Stimulated activated CD4-positive, alpha-beta T cell treated with anti-CD3 and anti-CD28 coated beads, Interleukin-15, amount 100 ng/mL, for 48 hours (primary cell): ENCODE results near the gene PLEKHG4B.
"Not testable (repeated sequence)": the region's sequence is repeated elsewhere in the genome, so short reads cannot be mapped to it uniquely, and the experiment has no call there.

Experiments
- DNase-seq, 2 donors: peaks; one replicate each; pipeline ENCODE4 v3.0.0-alpha.2; 2020; ENCODE audit warnings: low read depth in 2 of 2

The PLEKHG4B gene

DNA sequence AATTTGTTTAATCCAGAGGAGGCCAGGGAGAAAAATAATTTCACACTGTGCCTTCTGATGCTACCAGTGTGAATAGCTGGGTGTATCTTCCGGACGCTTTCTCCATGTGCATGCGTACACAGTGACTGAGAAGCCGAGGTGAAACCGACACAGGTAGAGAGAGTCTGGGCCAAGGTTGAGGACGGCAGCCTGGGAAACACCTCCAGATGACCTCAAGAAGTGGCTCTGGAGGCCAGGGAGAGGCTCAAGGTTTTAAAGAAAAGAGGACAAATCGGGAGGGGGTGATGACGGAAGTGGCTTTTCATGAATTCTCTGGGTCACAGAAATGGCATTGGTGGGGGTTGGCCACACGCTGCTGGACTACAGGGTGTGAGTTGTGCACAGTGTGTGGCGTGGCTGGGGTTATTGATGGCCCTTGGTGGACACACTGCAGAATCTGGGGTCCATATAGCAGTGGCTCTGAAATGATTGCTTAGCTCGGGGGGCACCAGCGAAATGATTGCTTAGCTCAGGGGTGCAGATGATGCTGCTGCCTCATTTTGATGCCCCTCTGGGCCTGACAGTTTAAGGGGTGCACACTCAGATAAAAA is 65.3 kb downstream of the PLEKHG4B start:
- DNase-seq = no peak

DNA sequence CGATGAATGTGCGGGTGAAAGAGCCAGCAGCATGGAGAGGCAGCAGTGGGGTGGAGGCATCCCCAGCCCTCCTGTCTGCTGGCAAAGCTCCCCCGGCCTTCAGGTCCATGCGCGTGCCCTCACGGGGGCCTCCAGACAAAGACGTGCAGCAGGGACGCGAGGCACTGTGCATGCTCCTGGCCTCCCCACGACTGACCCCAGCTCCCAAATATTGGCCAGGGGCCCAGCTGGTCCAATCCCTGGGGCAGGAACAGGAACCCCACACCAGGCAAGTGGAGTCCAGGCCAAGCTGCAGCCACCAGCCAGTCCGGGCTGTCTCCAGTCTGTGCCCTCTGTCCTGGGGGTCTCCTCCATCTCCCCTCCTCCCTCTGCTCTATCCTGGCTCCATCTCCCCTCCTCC is 65.8 kb downstream of the PLEKHG4B start:
- no peak for DNase-seq

DNA sequence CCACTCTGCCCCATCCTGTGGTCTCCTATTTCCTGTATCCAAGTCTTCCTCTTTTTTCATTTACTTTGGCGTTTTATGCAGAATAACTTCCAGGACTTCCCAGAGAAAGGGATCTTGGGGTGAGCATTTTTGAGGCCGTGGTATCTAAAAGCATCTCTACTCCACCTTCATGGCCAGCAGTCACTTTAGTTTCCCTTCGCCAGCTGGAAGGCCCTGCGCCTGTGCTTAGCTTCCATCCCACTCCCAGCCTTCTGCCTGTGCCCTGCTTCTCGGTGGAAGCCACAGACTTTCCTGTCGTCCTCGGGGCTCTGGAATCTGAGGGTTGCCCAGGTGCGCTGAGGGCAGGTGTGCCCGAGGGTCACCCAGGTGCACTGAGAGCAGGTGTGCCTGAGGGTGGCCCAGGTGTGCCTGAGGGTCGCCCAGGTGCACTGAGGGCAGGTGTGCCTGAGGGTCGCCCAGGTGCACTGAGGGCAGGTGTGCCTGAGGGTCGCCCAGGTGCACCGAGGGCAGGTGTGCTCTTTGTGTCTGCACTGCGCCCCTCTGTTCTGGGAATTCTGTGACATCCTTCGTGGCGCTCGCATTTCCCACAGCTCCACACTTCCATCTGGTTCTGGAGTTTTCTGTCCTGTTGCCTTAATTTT is 67.0 kb downstream of the PLEKHG4B start:
- no peak for DNase-seq

DNA sequence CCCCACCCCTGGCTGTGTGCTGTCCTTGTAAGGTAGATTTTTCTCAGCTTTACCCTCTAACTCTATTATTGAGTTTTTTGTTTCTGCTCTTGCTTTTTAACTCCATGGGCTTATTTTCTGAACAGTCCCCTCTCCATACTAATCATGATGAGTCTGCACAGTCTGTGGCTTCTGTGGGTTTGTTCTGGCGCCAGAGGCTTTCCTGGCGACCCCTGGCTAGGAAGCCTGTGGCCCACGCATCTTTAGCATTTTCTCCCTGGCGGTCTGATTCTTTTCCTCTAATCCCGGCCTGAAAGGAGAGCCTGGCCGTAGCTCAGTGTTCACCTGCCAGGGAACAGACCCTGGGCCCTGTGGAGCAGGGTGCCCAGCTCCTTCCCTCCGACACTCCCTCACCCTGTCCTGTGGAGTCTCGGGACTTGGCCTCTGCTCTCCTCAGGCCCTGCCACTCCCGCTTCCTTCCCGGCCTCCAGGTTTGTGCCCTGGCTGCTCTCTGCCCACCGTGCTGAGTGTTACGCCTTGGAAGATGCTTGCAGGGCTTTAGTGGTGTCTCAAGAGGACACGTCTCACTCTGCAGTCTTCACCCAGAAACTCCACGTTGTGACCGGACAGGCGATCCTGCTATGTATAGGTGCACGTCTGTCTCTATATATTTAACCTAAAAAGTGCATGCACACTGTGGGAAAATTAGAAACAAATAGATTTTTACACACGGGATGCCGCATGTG is 67.6 kb downstream of the PLEKHG4B start:
- no peak for DNase-seq

DNA sequence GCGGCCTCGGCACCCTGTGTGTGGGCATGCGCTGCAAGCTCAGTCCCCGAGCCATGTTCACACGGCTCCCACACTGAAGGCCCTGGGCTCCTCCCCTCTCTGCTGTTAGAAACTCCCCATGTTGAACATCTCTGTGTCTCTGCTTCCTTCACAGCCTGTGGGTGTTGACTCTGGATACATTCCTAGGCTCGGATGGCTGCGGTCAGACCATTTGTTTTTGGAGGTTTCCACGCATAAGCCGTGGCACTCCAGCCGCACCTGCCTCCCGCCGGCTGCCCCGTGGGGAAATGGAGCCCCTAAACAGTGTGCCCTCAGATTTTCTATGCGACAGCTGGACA is 68.2 kb downstream of the PLEKHG4B start:
- no peak for DNase-seq

DNA sequence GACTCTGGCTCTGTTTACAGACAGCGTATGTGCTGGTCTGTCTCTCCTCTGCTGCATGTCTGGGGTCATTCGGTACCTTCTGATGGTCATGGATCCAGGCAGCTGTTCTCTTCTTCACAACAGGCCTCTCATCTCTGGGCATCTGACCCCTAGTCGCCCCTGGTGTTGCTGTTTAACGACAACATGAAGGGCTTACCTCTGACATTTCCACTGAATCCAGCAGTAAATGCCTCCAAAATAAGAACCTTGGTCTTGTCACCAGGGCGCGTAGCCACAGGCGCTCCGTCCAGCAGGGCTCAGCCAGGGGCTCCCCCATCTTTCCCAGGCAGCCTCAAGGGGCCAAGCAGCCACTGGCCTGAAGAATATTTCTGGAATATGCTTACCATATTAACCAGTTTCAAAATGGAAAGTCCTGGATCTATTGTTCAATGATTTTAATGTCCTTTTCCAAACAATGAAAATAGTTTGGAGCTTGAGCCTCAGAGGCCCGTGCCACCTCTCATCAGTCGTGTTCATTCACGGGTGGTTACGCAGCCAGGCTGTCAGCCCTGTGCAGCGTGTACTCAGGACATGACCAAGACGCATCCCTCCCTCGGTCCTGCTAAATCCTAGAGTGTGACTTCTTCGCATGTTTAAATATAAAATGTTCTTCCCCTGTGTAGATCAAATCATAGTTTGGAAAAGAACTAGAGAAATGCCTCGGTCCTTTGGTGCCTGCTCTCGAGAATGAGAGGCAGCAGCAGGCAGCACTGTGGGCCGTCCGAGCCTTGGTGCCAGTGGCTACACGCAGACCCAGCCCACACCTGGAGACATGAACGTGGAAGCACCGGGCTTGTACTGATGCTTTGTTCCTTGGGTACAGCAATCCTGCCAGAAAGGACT is 69.2 kb downstream of the PLEKHG4B start:
- DNase-seq = no peak

DNA sequence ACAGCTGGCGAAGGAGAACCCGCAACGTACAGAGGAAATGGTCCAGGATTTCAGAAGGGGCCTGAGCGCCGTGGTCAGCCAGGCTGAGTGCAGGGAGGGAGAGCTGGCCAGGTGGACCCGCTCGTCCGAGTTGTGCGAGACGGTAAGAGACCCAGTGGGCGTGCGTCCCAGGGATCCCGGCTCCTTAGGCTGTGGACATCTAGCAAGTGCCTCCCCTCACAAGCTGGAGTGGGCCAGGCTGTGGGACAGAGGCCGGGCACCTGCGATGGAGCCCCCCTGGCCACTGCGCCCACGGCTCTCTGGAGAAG is 69.8 kb downstream of the PLEKHG4B start:
- no peak for DNase-seq

DNA sequence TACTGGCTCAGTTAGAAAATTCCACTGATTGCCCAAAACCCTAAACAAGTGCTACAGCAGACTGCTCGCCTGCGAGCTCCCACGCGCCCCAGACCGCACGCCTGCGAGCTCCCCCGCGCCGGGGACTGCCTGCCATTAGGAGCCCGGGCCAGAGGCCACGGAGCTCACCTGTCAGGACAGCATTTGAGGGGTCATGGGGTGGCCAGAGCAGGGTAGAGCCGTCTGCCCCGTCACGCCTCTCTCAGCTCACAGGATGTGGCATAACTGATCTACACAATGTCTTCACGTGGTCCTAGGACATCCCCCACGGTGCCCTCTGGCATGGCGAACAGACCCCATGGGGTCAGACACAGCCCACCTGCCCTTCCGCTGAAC is 70.2 kb downstream of the PLEKHG4B start:
- no peak for DNase-seq

DNA sequence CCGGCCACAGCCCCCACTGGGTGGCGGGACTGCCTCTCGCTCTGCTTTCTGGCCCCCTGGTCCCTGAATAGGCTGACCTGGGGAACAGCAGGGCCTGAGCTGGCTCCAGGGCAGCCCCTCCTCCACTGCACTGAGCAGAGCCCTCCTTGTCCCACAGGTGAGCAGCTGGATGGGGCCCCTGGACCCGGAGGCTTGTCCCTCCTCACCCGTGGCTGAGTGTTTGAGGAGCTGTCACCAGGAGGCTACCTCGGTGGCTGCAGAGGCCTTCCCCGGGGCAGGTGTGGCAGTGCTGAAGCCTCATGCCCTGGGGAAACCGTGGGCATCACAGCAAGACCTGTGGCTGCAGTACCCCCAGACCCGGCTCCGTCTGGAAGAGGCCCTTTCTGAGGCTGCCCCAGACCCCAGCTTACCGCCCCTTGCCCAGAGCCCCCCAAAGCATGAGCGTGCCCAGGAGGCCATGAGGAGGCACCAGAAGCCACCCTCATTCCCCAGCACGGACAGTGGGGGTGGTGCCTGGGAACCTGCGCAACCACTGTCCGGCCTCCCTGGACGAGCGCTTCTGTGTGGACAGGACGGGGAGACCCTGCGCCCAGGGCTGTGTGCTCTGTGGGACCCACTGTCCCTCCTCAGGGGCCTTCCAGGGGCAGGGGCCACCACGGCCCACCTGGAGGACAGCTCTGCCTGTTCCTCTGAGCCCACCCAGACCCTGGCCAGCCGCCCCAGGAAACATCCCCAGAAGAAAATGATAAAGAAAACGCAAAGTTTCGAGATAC is 70.8 kb downstream of the PLEKHG4B start:
- no peak for DNase-seq

DNA sequence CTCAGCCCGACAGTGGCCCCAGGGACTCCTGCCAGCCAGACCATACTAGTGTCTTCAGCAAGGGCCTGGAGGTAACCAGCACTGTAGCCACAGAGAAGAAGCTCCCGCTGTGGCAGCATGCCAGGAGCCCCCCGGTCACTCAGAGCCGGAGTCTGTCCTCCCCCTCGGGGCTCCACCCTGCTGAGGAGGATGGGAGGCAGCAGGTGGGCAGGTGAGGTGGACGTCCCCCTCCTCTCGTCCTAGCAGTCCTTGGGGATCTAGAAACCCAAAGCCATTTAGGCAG is 71.3 kb downstream of the PLEKHG4B start:
- no peak for DNase-seq

DNA sequence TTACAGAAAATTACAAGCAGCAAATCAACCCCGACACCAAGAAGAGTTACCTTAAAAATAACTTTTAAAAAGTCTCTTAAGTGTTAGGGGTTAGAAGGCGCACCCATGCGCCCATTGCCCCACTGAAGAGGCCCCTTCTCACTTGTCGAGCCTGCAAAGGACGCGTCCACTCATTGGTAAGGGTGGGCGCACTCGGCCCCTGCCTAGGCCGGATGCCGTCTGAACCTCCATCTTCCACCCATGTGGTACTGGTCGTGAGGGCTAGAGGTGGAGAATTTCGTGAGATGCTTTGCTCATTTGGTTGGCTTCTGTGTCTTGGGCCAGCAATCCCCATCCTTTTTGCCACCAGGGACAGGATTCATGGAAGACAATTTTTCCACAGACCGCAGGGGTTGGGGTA is 71.9 kb downstream of the PLEKHG4B start:
- no peak for DNase-seq

DNA sequence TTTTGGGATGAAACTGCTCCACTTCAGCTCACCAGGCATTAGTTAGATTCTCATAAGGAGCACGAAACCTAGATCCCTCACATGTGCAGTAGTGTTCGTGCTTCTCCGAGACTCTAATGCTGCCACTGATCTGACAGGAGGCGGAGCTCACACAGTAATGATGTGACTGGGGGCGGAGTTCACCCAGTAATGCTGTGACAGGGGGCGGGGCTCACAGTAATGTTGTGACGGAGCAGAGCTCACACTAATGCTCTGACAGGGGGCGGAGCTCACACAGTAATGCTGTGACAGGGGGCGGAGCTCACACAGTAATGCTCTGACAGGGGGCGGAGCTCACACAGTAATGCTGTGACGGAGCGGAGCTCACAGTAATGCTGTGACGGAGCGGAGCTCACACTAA is 72.3 kb downstream of the PLEKHG4B start:
- no peak for DNase-seq

DNA sequence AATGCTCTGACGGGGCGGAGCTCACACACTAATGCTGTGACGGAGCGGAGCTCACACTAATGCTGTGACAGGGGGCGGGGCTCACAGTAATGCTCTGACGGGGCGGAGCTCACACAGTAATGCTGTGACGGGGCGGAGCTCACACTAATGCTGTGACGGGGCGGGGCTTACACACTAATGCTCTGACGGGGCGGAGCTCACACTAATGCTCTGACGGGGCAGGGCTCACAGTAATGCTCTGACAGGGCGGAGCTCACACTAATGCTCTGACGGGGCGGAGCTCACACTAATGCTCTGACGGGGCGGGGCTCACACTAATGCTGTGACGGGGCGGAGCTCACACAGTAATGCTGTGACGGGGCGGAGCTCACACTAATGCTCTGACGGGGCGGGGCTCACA is 72.8 kb downstream of the PLEKHG4B start:
- DNase-seq = not testable (repeated sequence)

DNA sequence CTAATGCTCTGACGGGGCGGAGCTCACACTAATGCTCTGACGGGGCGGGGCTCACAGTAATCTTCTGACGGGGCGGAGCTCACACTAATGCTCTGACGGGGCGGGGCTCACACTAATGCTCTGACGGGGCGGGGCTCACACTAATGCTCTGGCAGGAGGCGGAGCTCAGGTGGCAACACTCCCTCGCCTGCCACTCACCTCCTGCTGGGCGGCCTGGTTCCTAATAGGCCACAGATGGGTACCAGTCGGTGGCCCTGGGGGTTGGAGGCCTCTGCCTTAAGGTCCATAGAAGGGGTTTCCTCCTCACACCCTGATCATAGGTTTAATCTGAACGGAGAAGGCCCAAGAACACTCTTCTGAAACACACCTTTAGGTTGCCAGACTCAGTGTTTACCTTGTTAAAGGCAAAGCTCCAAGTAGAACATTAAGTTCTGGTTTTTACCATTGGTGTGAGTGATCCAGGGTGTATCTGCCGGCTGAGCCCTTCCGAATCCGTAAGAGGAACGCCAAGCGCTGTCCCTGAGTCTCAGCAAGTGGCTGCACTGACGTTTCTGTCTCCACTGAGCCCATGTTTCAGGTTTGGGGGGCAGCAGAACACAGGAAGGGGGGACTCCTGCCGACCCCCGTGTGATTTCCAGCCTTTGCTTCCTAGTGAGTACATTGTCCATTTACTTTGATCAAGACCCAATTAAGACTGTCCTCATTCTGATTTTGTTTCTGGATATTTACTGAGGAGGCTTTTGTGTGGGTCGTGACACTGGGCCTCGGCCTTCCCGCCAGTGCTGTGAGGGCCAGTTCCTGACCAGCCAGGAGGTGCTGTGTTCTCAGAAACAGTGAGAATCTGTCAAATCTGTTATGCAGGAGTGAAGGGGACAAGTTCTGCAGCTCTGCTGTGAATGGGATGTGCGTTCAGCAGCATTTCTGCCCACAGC is 74.7 kb downstream of the PLEKHG4B start:
- no peak for DNase-seq

DNA sequence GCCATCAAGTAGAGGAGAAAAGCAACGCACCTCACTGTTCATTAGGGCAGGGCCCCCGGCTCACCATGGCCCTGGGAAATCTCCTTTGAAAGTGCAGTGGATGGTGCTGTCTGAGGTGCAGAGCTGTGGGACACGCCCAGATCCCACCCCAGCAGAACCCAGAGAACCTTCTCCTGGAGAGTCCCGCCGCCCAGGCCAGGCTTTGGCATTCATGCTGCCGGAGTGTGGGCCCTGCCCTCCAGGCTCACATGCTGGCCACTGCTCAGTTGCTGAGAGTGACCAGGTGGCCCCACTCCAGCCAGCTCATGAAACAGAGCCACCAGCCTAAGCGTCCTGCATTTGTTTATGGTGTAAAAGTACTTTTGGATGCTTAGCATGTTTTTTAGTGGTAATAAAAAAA is 75.5 kb downstream of the PLEKHG4B start:
- DNase-seq = no peak

DNA sequence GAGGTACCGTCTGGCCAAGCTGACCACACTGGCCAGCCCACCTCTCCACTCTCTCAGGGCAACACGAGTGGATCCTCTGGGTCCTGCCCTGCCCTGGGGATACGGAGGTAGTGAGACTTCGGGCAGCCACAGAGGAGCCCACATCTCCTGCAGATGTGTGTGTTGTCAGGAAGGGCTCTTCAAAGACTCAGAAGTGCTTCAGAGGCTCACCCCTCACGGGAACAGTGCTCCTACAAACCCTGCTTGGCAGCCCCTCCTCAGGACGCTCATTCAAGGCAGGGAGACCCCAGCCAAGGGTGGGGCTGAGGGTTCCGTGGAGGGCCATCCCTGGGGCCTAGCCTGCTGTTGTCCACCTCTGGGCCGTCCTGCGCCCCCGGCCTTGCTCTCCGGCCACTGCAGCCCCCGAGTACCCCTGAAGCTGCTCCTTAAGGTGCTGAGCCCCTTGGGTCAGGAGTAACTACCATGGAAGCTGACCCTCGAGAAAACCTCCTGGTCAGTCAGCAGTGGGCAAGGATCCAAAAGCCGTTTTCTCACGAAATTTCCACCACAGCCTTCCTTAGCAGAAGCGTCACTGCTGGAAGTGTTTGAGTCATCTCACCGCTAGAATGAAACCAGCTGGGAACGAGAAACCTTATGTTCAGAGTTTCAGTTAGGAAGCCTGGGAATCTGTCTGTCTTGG is 76.2 kb downstream of the PLEKHG4B start:
- no peak for DNase-seq

DNA sequence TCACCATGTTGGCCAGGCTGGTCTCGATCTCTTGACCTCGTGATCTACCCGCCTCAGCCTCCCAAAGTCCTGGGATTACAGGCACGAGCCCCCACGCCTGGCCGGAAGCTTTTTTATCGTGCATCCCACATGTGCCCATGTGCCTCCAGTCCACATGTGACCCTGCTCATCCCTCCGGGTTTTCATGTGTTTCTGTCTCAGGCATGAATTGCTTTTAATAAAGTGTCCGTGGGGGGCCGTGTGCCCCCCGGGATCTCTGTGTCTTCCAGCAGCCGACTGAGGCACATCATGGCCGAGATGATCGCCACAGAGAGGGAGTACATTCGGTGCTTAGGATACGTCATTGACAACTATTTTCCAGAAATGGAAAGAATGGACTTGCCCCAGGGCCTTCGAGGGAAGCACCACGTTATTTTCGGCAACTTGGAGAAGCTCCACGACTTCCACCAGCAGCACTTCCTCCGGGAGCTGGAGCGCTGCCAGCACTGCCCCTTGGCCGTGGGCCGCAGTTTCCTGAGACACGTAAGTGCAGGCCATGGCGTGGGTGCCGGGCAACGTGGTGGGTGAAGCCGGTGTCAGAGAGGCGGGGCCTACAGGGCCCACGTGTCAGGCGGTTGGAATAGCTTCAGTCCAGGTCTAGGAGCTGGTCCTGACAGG is 77.2 kb downstream of the PLEKHG4B start:
- no peak for DNase-seq

DNA sequence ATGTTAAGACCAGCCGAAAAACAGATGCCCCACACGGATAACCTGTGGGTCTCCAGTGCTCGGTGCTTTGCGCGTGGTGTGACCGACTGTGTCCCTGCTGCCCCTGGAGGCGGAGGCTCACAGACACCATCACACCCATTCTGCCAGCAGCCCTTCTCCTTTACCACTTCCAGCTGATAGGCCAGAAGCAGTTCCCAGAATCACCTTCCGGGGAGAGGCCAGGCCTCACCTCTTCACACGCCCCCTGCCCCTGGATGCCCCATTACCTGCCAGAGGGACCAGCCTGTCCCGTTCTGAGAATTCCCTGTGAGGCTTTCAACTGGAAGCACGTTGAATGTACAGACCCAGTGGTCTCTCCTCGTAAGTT is 77.7 kb downstream of the PLEKHG4B start:
- DNase-seq = no peak

DNA sequence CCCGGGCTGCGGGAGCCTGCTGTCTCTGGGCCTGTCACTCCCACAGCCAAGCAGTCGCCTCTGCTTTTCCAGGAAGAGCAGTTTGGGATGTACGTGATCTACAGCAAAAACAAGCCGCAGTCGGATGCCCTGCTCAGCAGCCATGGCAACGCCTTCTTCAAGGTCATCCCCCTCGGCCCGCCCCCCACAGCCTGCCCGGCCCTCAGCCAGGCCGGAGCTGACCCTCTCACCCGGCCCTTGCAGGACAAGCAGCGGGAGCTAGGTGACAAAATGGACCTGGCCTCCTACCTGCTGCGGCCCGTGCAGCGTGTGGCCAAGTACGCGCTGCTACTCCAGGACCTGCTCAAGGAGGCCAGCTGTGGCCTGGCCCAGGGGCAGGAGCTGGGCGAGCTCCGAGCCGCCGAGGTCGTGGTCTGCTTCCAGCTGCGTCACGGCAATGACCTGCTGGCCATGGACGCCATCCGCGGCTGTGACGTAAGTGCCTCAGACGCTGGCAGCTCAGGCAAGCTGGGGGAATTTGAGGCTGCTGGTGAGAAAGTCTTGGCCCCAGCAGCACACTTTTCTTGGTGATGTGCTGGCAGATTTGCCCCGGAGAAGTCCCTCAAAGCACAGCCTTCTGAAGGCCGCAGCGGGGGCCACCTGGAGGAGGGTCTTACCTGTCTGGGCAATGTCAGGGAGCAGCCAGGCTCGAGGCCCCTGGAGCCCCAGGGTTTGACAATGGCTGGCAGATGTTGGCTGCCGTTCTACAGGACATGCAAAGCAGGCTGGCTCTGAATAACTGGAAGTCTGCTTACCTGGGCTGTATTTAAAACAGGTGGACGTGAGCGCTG is 79.2 kb downstream of the PLEKHG4B start:
- no peak for DNase-seq
